Stimulated activated CD4-positive, alpha-beta T cell treated with anti-CD3 and anti-CD28 coated beads, Interleukin-1b, Interleukin-23, amount 100 ng/mL, for 48 hours (primary cell): ENCODE data around the gene HTR2A.

Source experiments
- DNase-seq: peaks from one replicate; pipeline ENCODE4 v3.0.0-alpha.2; 2020

The HTR2A gene

GRCh38 chr13:46804391-46804815 is 92.5 kb downstream of the HTR2A start:
- DNase-seq: no peak

DNA sequence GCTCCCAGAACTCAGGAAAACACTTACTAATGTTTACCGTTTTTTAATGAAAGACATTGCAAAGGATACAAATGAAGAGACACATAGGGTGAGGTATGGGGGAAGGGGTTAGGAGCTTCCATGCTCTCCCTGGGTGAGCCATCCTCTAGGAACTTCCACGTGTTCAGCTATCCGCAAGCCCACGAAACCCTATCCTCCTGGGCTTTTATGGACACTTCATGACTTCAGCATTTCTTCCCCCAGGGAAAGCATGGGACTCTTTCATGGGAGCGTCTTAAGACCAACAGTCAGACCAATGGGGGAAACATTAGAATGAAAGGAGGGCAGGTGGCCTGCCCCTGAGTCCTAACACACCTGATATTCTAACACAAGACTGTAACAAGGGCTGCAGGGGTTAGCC is 93.3 kb downstream of the HTR2A start:
- DNase-seq: no peak

GRCh38 chr13:46801858-46802257 is 95.0 kb downstream of the HTR2A start:
- DNase-seq: no peak

DNA sequence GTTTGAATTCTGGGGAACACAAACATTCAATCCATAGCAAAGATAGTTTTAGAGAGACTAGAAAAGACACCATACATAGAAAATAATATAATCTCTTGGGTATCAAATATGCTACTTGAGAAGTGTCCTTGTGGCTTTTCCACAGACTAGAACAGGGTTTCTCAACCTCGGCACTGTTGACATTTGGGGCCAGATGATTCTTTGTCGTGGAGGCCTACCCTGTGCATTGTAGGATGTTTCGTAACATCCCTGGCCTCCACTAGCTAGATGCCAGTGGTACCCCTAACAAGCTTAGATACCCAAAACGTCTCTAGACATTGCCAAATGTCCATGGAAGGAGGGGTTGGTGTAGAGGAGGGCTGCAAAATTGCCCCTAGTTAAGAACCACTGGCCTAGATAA is 97.7 kb downstream of the HTR2A start:
- DNase-seq: no peak

GRCh38 chr13:46797501-46798237 is 99.2 kb downstream of the HTR2A start:
- DNase-seq: no peak

DNA sequence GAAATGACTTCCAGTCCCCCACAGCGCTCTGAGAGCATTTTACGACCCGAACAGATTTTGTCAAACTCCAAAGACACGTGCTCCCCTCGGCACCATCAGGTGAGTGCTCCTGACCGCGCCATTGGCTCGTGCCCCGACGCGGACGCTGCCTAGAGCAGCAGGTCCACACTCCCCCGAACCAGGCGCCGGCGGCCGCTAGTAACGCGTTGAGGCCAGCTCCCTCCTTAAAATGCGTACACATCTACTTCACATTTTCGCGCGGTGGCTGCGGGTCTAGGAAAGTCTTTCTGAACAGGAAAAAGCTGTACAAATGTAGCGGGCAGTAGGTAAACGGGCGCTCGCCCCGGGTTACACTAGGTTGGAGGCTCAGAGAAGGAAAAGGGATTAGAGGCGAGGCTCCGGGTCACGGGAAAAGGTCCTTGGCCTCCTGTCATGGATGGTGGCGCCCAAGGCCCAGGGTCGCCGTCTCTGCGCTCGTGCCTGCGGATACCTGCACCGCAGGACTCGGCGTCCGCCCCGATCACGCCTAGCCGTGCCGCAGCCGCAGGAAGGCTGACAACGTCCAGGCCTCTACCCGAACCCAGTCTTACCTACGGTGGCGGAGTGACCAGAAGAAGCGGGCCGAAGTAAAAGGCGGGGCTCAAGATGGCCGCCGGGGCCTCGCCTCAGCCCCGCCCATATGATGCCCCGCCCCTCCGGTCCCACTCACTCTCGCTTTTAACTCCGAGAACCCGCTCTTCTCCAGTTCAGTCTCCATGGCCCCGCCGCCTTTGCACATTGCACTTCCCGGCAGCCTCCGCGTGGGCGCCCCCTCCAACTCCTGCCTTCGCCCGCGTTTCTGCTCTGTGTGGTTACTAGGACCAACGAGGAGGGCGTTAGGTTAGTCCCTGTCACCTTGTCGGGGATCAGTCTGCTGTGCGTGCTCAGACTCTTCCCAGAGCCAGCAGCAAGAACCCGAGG is 100.1 kb downstream of the HTR2A start, which contains the start of gene ESD:
Gene ESD, minus strand, starts transcription at position 647 of the 960 bp plus-strand sequence. CDS start 5,748 bp downstream, outside the sequence.
- DNase-seq: peak; percentile 94

- no peak for DNase-seq
These were observed 100.7 kb downstream of the HTR2A start for GRCh38 chr13:46796129-46796514.

DNA sequence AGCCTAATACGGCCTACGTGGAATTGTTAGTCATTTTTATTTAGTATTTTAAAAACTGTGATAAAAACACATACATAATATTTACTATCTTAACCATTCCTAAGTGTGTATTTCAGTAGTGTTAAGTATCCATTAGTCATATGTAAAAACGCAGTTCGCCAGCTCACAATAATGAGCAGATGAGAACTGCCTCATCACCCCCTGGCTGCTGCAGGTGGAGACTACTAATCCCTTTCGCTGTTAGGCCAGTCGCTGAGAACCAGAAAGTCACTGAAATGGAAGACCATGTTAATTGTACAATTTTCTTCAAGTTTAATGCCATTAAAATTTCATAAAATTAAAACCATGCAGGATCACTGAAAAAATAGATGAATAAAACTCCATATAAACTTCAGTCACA is 101.5 kb downstream of the HTR2A start:
- DNase-seq: no peak

DNA sequence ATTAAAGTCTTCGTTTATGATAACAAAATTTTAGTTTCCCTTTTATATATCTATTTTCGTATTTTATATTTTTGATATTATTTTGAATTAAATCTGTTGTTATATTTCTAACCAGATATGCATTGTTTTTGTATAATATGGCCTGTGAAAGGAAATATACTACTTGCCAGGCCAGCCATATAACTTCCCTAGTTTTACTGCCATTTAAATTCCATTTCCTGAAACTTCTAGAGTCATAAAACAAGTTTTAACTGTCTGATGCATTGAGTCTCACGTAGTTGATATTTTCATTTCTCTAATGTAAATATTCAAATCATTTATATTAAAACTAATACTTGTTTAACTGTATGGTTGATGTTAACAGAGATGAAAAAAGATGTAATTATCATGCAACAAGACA is 113.3 kb downstream of the HTR2A start:
- no peak for DNase-seq

DNA sequence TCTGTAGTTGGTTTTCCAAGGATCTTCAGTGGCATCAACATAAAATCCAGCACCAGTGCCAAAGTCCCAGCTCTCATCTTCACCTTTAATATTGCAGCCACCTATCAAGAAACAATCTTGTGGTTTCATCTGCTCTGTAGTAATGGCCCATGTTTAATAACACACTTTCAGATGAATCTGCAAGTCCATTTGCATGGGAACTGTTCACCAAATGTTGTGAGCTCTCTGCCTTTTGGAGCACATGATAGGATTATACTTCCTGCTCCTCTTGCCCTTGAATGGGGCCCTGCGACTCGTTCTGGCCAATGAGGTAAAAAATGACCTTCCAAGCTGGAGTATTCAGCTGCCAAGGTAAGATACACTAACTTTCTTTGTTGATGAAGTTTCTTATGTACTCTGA is 114.2 kb downstream of the HTR2A start:
- no peak for DNase-seq

- DNase-seq: no peak
These were observed 114.8 kb downstream of the HTR2A start for GRCh38 chr13:46782066-46782465.
